Prostate gland (tissue), 2 donors: ENCODE results near the gene LDB2. TPM values are rescaled to one million over a fixed set of nuclear protein-coding genes. Genes with fewer than 3 reads are reported as not detected.

ENCODE experiments used
- DNase-seq: peaks from one replicate; pipeline ENCODE4 v3.0.0-alpha.2; 2019; ENCODE audit warnings: low spot score
- H3K27ac ChIP-seq, 2 donors: fragments of 200-600 bp; sonication (generic); 2 replicates each; pipeline ENCODE4 v1.5.1; 2017 to 2019
- H3K27me3 ChIP-seq: fragments of 200-600 bp; sonication (generic); replicated peaks from 2 replicates; pipeline ENCODE4 v1.5.1; 2019; ENCODE audit not compliant: insufficient read depth
- H3K36me3 ChIP-seq, 2 donors: fragments of 200-600 bp; sonication (generic); 1 replicate in 1 of 2; 2 replicates in 1 of 2; pipeline versions ENCODE4 v1.5.1 to v1.8.1; 2017 to 2019
- H3K4me1 ChIP-seq: fragments of 200-600 bp; sonication (generic); replicated peaks from 2 replicates; pipeline ENCODE4 v1.5.1; 2019
- H3K4me3 ChIP-seq, 2 donors: fragments of 200-600 bp; sonication (generic); 2 replicates each; pipeline ENCODE4 v1.5.1; 2017 to 2019
- H3K9me3 ChIP-seq: fragments of 200-600 bp; sonication (generic); 2 replicates; pipeline ENCODE4 v1.5.1; 2017
- POLR2A ChIP-seq: fragments of 450-650 bp; IDR thresholded peaks from one replicate; pipeline ENCODE4 v1.6.1; 2016; ENCODE audit warnings: antibody characterized with exemption, mild to moderate bottlenecking
- POLR2AphosphoS5 ChIP-seq: sonication (generic); formaldehyde crosslinking; IDR thresholded peaks from one replicate; pipeline ENCODE4 v1.6.1; 2017; ENCODE audit warnings: antibody characterized with exemption
- WGBS: methylation state at CpG from one replicate; pipeline ENCODE4 v1.1.5; 2018; 5-methylcytosine and 5-hydroxymethylcytosine counted together
- intact Hi-C: fragments of 100-400 bp; cut with DNase I; formaldehyde crosslinking; loops from one replicate; pipeline ENCODE4 v1.14.2; 2022
- total RNA-seq, 2 donors: library from RNA; depleted of rRNA; stranded (reverse); fragments of >200 nt; gene quantifications; one replicate each; pipeline ENCODE4 v1.1.0, GENCODE V29; 2016
- TF ChIP-seq, protein P1 (sequence below), 4 experiments: fragments of 200-600 bp in 2 of 4; fragments of 450-650 bp in 2 of 4; sonication (generic) in 2 of 4; IDR thresholded peaks; 1 replicate in 3 of 4; 2 replicates in 1 of 4; pipeline ENCODE4 v1.5.1; 2016 to 2019; ENCODE audit warnings: antibody characterized with exemption in 4 of 4, mild to moderate bottlenecking in 2 of 4, moderate library complexity in 2 of 4

The LDB2 gene
- total RNA-seq = 10 to 100 TPM in 1 of 2 donors, 1 to 10 TPM in 1; 6.0 to 37.7 TPM

DNA sequence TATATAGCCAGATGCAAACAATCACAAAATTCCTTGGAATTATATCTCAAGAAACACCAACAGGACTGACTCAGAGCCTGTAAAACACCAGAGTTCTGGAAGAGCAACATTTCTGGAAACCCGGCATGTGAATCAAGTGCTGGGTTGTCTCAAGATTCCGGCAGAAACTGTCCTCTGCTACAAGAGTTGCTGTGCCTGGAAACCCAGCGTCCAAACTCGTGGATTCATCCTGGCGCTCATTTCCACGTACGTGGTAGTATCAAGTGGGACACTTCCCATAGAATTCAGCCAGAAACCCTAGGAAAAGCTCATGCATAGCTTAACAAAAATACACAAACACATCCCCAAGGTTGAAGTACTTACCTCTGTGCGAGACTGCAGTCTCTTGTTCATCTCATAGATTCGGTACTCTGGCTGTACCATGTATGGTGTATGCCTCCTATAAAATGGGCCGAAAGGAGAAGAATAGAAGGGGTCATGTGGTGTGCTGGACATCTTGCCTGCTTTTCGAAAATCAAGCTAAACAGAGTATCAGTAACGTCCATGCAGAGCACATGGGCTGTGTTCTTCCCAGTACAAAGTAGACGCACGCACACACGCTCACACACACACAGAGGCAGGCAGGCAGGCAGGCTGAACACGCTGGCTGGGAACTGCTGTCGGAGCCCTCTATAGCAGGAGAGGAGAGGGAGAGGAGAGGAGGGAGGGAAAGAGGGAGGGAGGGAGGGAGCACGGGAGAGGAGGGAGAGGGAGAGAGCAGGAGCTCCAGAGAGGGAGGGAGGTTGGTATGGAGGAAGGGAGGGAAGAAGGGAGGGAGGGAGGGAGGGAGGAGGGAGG, at the start of gene LDB2:
Gene LDB2 (minus strand): TSS at position 655 of the 837 bp plus-strand sequence.
- WGBS = 6% methylated on average over 18 of the region's 18 CpGs
- intact Hi-C loops = no loop called here

DNA sequence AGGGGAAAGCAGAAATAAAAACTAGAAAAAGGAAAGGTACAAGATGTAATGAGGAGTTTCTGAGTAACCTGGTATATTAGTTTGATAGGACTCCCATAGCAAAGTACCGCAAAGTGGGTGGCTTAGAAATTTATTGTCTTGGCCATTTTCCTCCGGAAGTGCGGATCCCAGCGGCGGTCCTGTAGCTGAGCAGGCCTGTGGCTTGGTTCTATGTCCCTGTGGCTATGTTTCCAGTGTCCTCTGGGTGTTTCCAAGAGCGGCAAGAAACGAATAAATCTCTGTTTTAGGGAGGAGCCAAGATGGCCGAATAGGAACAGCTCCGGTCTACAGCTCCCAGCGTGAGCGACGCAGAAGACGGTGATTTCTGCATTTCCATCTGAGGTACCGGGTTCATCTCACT, 44.0 kb upstream of the LDB2 start:
- TF ChIP-seq POLR2AphosphoS5 (no peak), POLR2A (no peak)
- TF ChIP-seq, protein P1, sequence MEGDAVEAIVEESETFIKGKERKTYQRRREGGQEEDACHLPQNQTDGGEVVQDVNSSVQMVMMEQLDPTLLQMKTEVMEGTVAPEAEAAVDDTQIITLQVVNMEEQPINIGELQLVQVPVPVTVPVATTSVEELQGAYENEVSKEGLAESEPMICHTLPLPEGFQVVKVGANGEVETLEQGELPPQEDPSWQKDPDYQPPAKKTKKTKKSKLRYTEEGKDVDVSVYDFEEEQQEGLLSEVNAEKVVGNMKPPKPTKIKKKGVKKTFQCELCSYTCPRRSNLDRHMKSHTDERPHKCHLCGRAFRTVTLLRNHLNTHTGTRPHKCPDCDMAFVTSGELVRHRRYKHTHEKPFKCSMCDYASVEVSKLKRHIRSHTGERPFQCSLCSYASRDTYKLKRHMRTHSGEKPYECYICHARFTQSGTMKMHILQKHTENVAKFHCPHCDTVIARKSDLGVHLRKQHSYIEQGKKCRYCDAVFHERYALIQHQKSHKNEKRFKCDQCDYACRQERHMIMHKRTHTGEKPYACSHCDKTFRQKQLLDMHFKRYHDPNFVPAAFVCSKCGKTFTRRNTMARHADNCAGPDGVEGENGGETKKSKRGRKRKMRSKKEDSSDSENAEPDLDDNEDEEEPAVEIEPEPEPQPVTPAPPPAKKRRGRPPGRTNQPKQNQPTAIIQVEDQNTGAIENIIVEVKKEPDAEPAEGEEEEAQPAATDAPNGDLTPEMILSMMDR (IDR thresholded peaks at IDR 0.05) = no peak
- WGBS = 95% methylated on average over 13 of the region's 14 CpGs
- H3K4me1 ChIP-seq = no peaks in the 10 kb centered on the region
- H3K9me3 ChIP-seq = no peaks in the 10 kb centered on the region
- H3K36me3 ChIP-seq = no peaks in the 10 kb centered on the region
- intact Hi-C loops = no loop called here
- no peaks in the 10 kb centered on the region for H3K27me3 ChIP-seq
- DNase-seq = no peak
- no peak overlapping the region for H3K27ac ChIP-seq
- no peak overlapping the region for H3K4me3 ChIP-seq

More for the DNA sequence above, at the start of gene LDB2:
- Histone ChIP-seq H3K4me1 (no peaks in the 10 kb centered on the region), H3K36me3 (no peaks in the 10 kb centered on the region), H3K9me3 (no peaks in the 10 kb centered on the region), H3K27ac (peak within 1 kb of the TSS; percentile 22 to 43), H3K27me3 (no peaks in the 10 kb centered on the region), H3K4me3 (peak within 1 kb of the TSS; percentile 14 to 25)
- TF ChIP-seq POLR2AphosphoS5 (no peak), POLR2A (no peak)
- TF ChIP-seq, protein P1 (IDR thresholded peaks at IDR 0.05) = no peak
- no peak for DNase-seq

DNA sequence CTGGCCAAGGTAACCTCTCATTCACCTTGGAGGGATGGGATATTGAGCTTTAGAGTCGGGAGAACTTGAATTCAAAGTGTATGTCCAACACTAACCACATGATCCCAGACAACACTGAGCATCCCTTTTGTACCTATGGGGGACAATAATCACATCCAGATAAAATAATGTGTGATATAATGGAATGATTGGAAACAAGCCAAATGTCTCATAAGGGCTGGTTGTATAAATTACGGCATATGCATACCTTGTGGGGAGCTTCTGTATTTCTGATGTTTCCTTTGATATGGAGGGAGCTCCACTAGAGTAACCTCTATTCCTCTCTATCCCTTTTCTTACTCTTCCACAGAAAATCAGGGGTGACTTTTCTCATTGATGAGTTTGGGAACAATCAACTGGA, 40.7 kb upstream of the LDB2 start:
- intact Hi-C loops = no loop called here
- no peak overlapping the region for H3K27ac ChIP-seq

DNA sequence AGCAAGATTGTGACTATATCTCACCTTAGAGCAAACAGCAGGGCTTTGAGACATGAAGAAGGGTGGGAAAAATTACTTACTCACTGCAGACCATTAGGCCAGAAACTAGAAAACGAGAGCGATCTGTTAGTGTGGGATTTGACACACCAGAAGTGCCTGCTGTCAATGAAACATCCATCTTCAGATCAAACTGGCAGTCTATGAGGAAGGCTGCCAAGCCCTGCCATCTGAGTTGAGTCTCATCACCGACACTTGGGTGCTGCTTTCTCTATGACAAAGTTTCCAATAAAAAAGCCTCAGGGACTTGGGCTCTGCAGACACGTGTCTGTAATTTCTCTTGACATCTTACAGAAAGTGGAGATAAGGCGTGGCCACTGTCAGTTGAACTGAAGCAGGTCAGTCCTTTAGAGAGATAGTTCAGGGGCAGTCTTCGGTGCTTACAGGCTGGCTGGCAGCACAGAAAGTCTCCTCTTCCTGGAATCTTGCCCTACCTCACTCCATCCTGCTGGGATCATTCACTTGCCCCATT, 40.1 kb upstream of the LDB2 start:
- Histone ChIP-seq H3K36me3 (no peaks in the 10 kb centered on the region), H3K4me3 (no peak overlapping the region), H3K4me1 (no peaks in the 10 kb centered on the region), H3K9me3 (no peaks in the 10 kb centered on the region), H3K27ac (no peak overlapping the region), H3K27me3 (no peaks in the 10 kb centered on the region)
- 77% methylated on average over 6 of the region's 6 CpGs for WGBS
- intact Hi-C loops = no loop called here
- TF ChIP-seq POLR2A (no peak), POLR2AphosphoS5 (no peak)
- TF ChIP-seq, protein P1 (IDR thresholded peaks at IDR 0.05) = no peak
- no peak for DNase-seq

More for the DNA sequence above, 40.7 kb upstream of the LDB2 start:
- DNase-seq = no peak
- Histone ChIP-seq H3K36me3 (no peaks in the 10 kb centered on the region), H3K27me3 (no peaks in the 10 kb centered on the region), H3K9me3 (no peaks in the 10 kb centered on the region), H3K4me1 (no peaks in the 10 kb centered on the region), H3K4me3 (no peak overlapping the region)
- WGBS = 74% methylated on average over 2 of the region's 2 CpGs
- no peak for TF ChIP-seq POLR2A
- TF ChIP-seq POLR2AphosphoS5 = no peak
- TF ChIP-seq, protein P1 (IDR thresholded peaks at IDR 0.05) = no peak
